GM12891 (cell line): ENCODE results near the gene WDFY1.

Experiments used
- POLR2A ChIP-seq: IDR thresholded peaks from 2 replicates; pipeline ENCODE4 v1.6.1; 2011; ENCODE audit warnings: low read depth, low read length, control low read depth
- POLR2AphosphoS5 ChIP-seq: IDR thresholded peaks from 2 replicates; pipeline ENCODE4 v1.6.1; 2011; ENCODE audit warnings: low read depth, low read length, control low read depth
- POU2F2 ChIP-seq: IDR thresholded peaks from 2 replicates; pipeline ENCODE4 v1.6.1; 2011; ENCODE audit warnings: low read depth, mild to moderate bottlenecking, control low read depth, low read length, moderate library complexity

GRCh38 chr2:223967981-223968380 lies 22.8 kb upstream of the WDFY1 start:
- TF ChIP-seq POLR2AphosphoS5 = no peak
- no peak for TF ChIP-seq POLR2A
- TF ChIP-seq POU2F2 = no peak
